K562 (cell line): ENCODE data around the gene TRANK1. TPM values are rescaled to one million over a fixed set of nuclear protein-coding genes. Genes with fewer than 3 reads are reported as not detected.

Experiments used
- ATAC-seq: fragments of 200-7000 bp; cut with Tn5 transposase; 3 replicates; pipeline ENCODE4 v1.9.1; 2020; ENCODE audit warnings: moderate library complexity
- BruUV-seq: library from RNA; stranded (reverse); fragments of 400-500 nt; replicated peaks from 2 replicates; lab custom pipeline; 2021; lab: Mats Ljungman, UMichigan
- CTCF ChIA-PET: fragments of 300-600 bp; formaldehyde crosslinking; extraction: SDS; loops from one replicate; lab custom pipeline; 2021; ENCODE audit warnings: low intra/inter-chr PET ratio; lab: Yijun Ruan, JAX
- POLR2A ChIA-PET: fragments of 300-600, 350-650 bp; sonication (Branson Sonifier 250); formaldehyde crosslinking; extraction: SDS; loops from one replicate; lab custom pipeline; 2021; ENCODE audit warnings: antibody characterized with exemption, inconsistent platforms; lab: Yijun Ruan, JAX
- DNase-seq, 4 experiments: peaks; one replicate each; pipeline versions ENCODE4 v3.0.0 to v3.0.0-alpha.2; 2011 to 2018; ENCODE audit warnings: low spot score in 3 of 4, mixed read lengths in 3 of 4; ENCODE audit errors: extremely low read depth in 1 of 4
- FAIRE-seq: peaks from 2 replicates; lab custom pipeline; 2011; peaks lifted over from hg19 to GRCh38; lab: Jason Lieb, UNC
- H2AFZ ChIP-seq: 2 replicates; pipeline ENCODE4 v1.6.0; 2011; ENCODE audit warnings: low read depth, low read length, control low read depth, inconsistent platforms
- H3K27ac ChIP-seq: fragments of 200-600 bp; 3 replicates; pipeline ENCODE4 v1.8.0; 2011; ENCODE audit warnings: low read depth, mild to moderate bottlenecking, control low read depth, inconsistent platforms, low read length, moderate library complexity, mixed read lengths; ENCODE audit errors: extremely low read depth
- H3K27me3 ChIP-seq, 2 experiments: fragments of 300-600 bp in 1 of 2; 2 replicates in 1 of 2; 3 replicates in 1 of 2; pipeline versions ENCODE4 v1.6.0 to v1.8.0; 2011; ENCODE audit warnings: inconsistent platforms in 2 of 2, low read length in 2 of 2, mild to moderate bottlenecking in 1 of 2, mixed read lengths in 1 of 2, moderate library complexity in 1 of 2; ENCODE audit not compliant: control insufficient read depth in 2 of 2, insufficient read depth in 2 of 2
- H3K36me3 ChIP-seq: fragments of 300-600 bp; 3 replicates; pipeline ENCODE4 v1.8.0; 2011; ENCODE audit warnings: mild to moderate bottlenecking, low read length, inconsistent platforms; ENCODE audit not compliant: control insufficient read depth, insufficient read depth
- H3K4me1 ChIP-seq, 2 experiments: fragments of 200-600 bp in 1 of 2; replicated peaks in 1 of 2; 2 replicates in 1 of 2; 3 replicates in 1 of 2; pipeline versions ENCODE4 v1.5.1 to v1.8.0; 2011; ENCODE audit warnings: inconsistent platforms in 2 of 2, low read length in 2 of 2, mild to moderate bottlenecking in 1 of 2, mixed read lengths in 1 of 2, moderate library complexity in 1 of 2; ENCODE audit not compliant: control insufficient read depth in 2 of 2, insufficient read depth in 2 of 2
- H3K4me2 ChIP-seq: 2 replicates; pipeline ENCODE4 v1.6.1; 2011; ENCODE audit warnings: low read length, control low read depth, inconsistent platforms, mixed read lengths; ENCODE audit not compliant: insufficient read depth
- H3K4me3 ChIP-seq: fragments of 200-600 bp; sonication (generic), shearing (Covaris generic); 2 replicates; pipeline ENCODE4 v1.5.1; 2016; ENCODE audit warnings: control low read depth, inconsistent platforms
- H3K79me2 ChIP-seq: fragments of 200-600 bp; 3 replicates; pipeline ENCODE4 v1.8.0; 2011; ENCODE audit warnings: low read length, inconsistent platforms; ENCODE audit not compliant: control insufficient read depth, insufficient read depth
- H3K9ac ChIP-seq, 2 experiments: 2 replicates each; pipeline versions ENCODE4 v1.6.0 to v1.6.1; 2011; ENCODE audit warnings: low read depth in 2 of 2, low read length in 2 of 2, control low read depth in 1 of 2, inconsistent platforms in 1 of 2, mild to moderate bottlenecking in 1 of 2, mixed read lengths in 1 of 2; ENCODE audit not compliant: insufficient read depth in 1 of 2
- H3K9me1 ChIP-seq: one replicate; pipeline ENCODE4 v1.6.0; 2011; ENCODE audit warnings: inconsistent platforms, mild to moderate bottlenecking, low read length, moderate library complexity; ENCODE audit not compliant: control insufficient read depth, insufficient read depth
- H3K9me3 ChIP-seq: replicated peaks from 2 replicates; pipeline ENCODE4 v1.5.1; 2011; ENCODE audit warnings: low read depth, low read length, inconsistent platforms; ENCODE audit not compliant: control insufficient read depth, insufficient read depth
- H4K20me1 ChIP-seq: replicated peaks from 2 replicates; pipeline ENCODE4 v1.6.1; 2011; ENCODE audit warnings: low read length, inconsistent platforms, mixed read lengths; ENCODE audit not compliant: control insufficient read depth, insufficient read depth
- BRCA1 ChIP-seq, 2 experiments: fragments of 450-650 bp in 1 of 2; sonication (generic) in 1 of 2; formaldehyde crosslinking in 1 of 2; IDR thresholded peaks; 2 replicates each; pipeline versions ENCODE4 v1.5.0 to v1.6.1; 2017 to 2020; ENCODE audit warnings: mild to moderate bottlenecking in 1 of 2, missing genetic modification reagents in 1 of 2
- BRD9 ChIP-seq: fragments of 450-650 bp; IDR thresholded peaks from 2 replicates; pipeline ENCODE4 v1.6.1; 2018; ENCODE audit warnings: low read depth; ENCODE audit not compliant: partially characterized antibody
- DNMT1 ChIP-seq: fragments of 450-650 bp; IDR thresholded peaks from 2 replicates; pipeline ENCODE4 v1.6.1; 2016; ENCODE audit warnings: antibody characterized with exemption, mild to moderate bottlenecking
- ETV5 ChIP-seq: sonication (generic); formaldehyde crosslinking; IDR thresholded peaks from 2 replicates; pipeline ENCODE4 v1.4.0; 2020; ENCODE audit warnings: low read depth, mild to moderate bottlenecking, missing genetic modification reagents
- ILK ChIP-seq: fragments of 450-650 bp; IDR thresholded peaks from 2 replicates; pipeline ENCODE4 v1.6.1; 2016; ENCODE audit warnings: missing genetic modification characterization, low read depth, mild to moderate bottlenecking, missing compliant biosample characterization, moderate library complexity, borderline replicate concordance
- PCBP1 ChIP-seq: fragments of 200-400 bp; formaldehyde crosslinking; IDR thresholded peaks from 2 replicates; pipeline ENCODE4 v1.6.1; 2018; ENCODE audit warnings: mild to moderate bottlenecking, low read depth, low read length; ENCODE audit not compliant: poor library complexity, severe bottlenecking
- PKNOX1 ChIP-seq: fragments of 450-650 bp; IDR thresholded peaks from 2 replicates; pipeline ENCODE4 v1.6.1; 2016
- RHOXF2B ChIP-seq: fragments of 250-450 bp; sonication (Bioruptor Pico); conservative IDR thresholded peaks from 2 replicates; pipeline ENCODE4 v1.5.1; 2021
- THAP12 ChIP-seq: fragments of 250-450 bp; sonication (Bioruptor Pico); IDR thresholded peaks from 2 replicates; pipeline ENCODE4 v1.9.0; 2021; ENCODE audit warnings: mild to moderate bottlenecking, inconsistent platforms
- ZNF134 ChIP-seq: fragments of 250-450 bp; sonication (Bioruptor Pico); conservative IDR thresholded peaks from 2 replicates; pipeline ENCODE4 v1.4.0; 2020
- ZNF444 ChIP-seq: fragments of 250-450 bp; sonication (Bioruptor Pico); IDR thresholded peaks from 2 replicates; pipeline ENCODE4 v1.4.0; 2020; ENCODE audit warnings: mild to moderate bottlenecking, moderate library complexity
- WGBS: fragments of 100-300 bp; shearing (Covaris generic); methylation state at CpG from one replicate; pipeline ENCODE4 v1.1.6; 2016; ENCODE audit warnings: low coverage, mixed read lengths; ENCODE audit not compliant: insufficient coverage; ENCODE audit errors: missing lambda C conversion rate; 5-methylcytosine and 5-hydroxymethylcytosine counted together
- in situ Hi-C: fragments of 300-500 bp; cut with MboI; formaldehyde crosslinking; loops from 4 replicates; pipeline ENCODE4 v1.15.0; 2018; ENCODE audit warnings: inconsistent platforms, mixed read lengths
- intact Hi-C: fragments of 100-400 bp; cut with micrococcal nuclease; formaldehyde crosslinking; loops from 2 replicates; pipeline ENCODE4 v1.14.2; 2022
- polyA plus RNA-seq, 8 experiments: library from polyadenylated mRNA; depleted of rRNA in 4 of 8; stranded (reverse) in 5 of 8; unstranded in 3 of 8; fragments of >200 nt; fragmentation: Nextera tagmentation in 2 of 8; fragmentation: Illumina TruSeq in 1 of 8; extraction: Ambion mirVana in 2 of 8; extraction: Trizol in 1 of 8; gene quantifications; 2 replicates each; pipeline versions ENCODE4 v1.2.1 to v1.2.3, GENCODE V29; 2011 to 2014; ENCODE audit warnings: inconsistent platforms in 1 of 8, missing spikeins in 1 of 8
- total RNA-seq, 7 experiments: library from RNA; depleted of rRNA in 6 of 7; stranded (reverse); fragments of >200 nt in 6 of 7; fragmentation: Illumina TruSeq in 2 of 7; extraction: Trizol in 2 of 7; gene quantifications; 2 replicates each; pipeline versions ENCODE4 v1.2.1 to v1.2.3, GENCODE V29; 2011 to 2021; ENCODE audit warnings: low replicate concordance in 1 of 7

TRANK1 gene
- total and polyA plus RNA-seq, 9 of the 15 experiments (the other 6 are each of a cell fraction or from before 2014, with no cell fraction given), result 0.41 to 5.3 (median 2.1) TPM

DNA sequence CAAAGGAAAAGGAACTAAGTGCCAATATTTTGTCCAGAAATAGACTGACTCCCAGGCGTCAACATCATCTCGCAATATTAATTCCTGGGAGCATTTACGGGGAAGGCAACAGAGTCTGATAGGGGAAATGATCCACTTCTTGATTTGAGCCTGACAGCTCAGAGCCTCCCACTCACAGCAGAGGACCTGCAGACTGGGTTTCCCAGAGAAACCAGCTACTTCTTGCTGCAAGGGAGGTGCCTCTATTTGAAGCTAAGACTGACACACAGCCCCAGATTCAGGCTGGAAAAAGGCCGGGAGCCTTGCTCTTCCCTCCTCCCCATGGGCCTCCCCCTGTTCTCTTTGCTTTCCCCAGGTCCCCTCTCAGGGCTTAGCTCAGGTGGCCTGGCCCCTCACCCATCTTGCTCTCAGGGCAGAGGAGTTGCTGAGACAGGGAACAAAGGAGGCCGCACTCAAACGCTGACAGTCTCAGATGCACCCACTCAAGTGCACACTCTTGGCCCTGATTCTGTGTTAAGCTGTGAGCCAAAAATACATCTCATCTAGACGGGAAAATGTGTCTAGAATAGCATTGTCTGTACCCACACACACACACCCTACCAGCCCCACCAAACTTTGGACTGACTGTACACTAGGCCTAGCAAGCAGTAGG lies 130.7 kb downstream of the TRANK1 start:
- FAIRE-seq (no peak), ATAC-seq (peak; percentile 25; the same call in 1 of the 3 replicates), DNase-seq (no peak)
- ChIA-PET CTCF (no interaction called here), POLR2A (interaction anchor here (0.6 to 2.0 kb wide), 5 partner anchors 10 to 1708 kb away, joined by 3 to 6 read pairs (median 3); no protein-coding TSS in a partner anchor)
- no peaks in the 10 kb centered on the region for H4K20me1 ChIP-seq
- H3K9ac ChIP-seq, result no peak overlapping the region
- H3K27me3 ChIP-seq, result peaks cover 5 to 43% of the 10 kb centered on the region in 2 experiments; a peak in 4 of 5 replicates
- no peaks in the 10 kb centered on the region for H3K36me3 ChIP-seq
- H3K9me1 ChIP-seq, result no peaks in the 10 kb centered on the region
- no peak overlapping the region for H3K27ac ChIP-seq
- WGBS, result 5% methylated on average over 7 of the region's 7 CpGs
- intact Hi-C loops, result loop anchor here (10.0 kb wide), 1 partner anchor 401 kb away; no protein-coding TSS in a partner anchor
- H3K9me3 ChIP-seq, result no peaks in the 10 kb centered on the region
- no peaks in the 10 kb centered on the region for H3K4me1 ChIP-seq
- BruUV-seq, result no TSS peak
- H3K4me3 ChIP-seq, result no peak overlapping the region
- in situ Hi-C loops, result no loop called here
- no peak overlapping the region for H2AFZ ChIP-seq
- H3K79me2 ChIP-seq, result no peaks in the 10 kb centered on the region
- TF ChIP-seq PCBP1, result no peak
- no peak for TF ChIP-seq BRCA1 (IDR thresholded peaks at IDR 0.05)
- TF ChIP-seq BRCA1 (CRISPR knock-in tag; IDR thresholded peaks at IDR 0.05), result no peak
- TF ChIP-seq RHOXF2B (CRISPR knock-in tag), result no peak
- TF ChIP-seq ILK (tag), result no peak
- no peak for TF ChIP-seq PKNOX1
- TF ChIP-seq BRD9, result no peak
- TF ChIP-seq DNMT1, result no peak
- no peak for TF ChIP-seq THAP12 (CRISPR knock-in tag)
- TF ChIP-seq ZNF134 (CRISPR knock-in tag), result no peak
- no peak for TF ChIP-seq ETV5 (CRISPR knock-in tag)
- no peak for TF ChIP-seq ZNF444 (CRISPR knock-in tag)
- H3K4me2 ChIP-seq, result no peak overlapping the region
